ENCODE measurements around the gene GPX7.

Gene GPX7

GRCh38 chr1:52552505-52553361 lies 49.4 kb upstream of the GPX7 start, which contains the start of gene TUT4 (continued):
- TF ChIP-seq, protein P1, sequence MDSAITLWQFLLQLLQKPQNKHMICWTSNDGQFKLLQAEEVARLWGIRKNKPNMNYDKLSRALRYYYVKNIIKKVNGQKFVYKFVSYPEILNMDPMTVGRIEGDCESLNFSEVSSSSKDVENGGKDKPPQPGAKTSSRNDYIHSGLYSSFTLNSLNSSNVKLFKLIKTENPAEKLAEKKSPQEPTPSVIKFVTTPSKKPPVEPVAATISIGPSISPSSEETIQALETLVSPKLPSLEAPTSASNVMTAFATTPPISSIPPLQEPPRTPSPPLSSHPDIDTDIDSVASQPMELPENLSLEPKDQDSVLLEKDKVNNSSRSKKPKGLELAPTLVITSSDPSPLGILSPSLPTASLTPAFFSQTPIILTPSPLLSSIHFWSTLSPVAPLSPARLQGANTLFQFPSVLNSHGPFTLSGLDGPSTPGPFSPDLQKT (IDR thresholded peaks at IDR 0.05; ENCODE audit: borderline replicate concordance, low read depth, low read length), result no peak
- no peak for TF ChIP-seq ZNF175 (tag by site-specific recombination; IDR thresholded peaks at IDR 0.05)
- no peak for TF ChIP-seq INSM2 (tag by site-specific recombination; IDR thresholded peaks at IDR 0.05)
- no peak for TF ChIP-seq ZNF473 (tag by site-specific recombination; IDR thresholded peaks at IDR 0.05)
- 0 out of 2 replicates have a peak, but pooled peaks have one; percentile 52 for TF ChIP-seq ZNF645 (tag by site-specific recombination; IDR thresholded peaks at IDR 0.05)
- no peak for TF ChIP-seq ZNF792 (tag by site-specific recombination; IDR thresholded peaks at IDR 0.05)
- TF ChIP-seq, protein P2, sequence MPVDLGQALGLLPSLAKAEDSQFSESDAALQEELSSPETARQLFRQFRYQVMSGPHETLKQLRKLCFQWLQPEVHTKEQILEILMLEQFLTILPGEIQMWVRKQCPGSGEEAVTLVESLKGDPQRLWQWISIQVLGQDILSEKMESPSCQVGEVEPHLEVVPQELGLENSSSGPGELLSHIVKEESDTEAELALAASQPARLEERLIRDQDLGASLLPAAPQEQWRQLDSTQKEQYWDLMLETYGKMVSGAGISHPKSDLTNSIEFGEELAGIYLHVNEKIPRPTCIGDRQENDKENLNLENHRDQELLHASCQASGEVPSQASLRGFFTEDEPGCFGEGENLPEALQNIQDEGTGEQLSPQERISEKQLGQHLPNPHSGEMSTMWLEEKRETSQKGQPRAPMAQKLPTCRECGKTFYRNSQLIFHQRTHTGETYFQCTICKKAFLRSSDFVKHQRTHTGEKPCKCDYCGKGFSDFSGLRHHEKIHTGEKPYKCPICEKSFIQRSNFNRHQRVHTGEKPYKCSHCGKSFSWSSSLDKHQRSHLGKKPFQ (tag by site-specific recombination; IDR thresholded peaks at IDR 0.05), result no peak
- TF ChIP-seq ZFP37 (tag by site-specific recombination; IDR thresholded peaks at IDR 0.05), result peak; percentile 68
- no peak for TF ChIP-seq ZNF404 (tag by site-specific recombination; IDR thresholded peaks at IDR 0.05)
- TF ChIP-seq ZNF416 (tag by site-specific recombination; IDR thresholded peaks at IDR 0.05), result no peak
- TF ChIP-seq ZNF529 (tag by site-specific recombination; IDR thresholded peaks at IDR 0.05; ENCODE audit: insufficient replicate concordance), result no peak
- no peak for TF ChIP-seq OSR2 (tag by site-specific recombination; IDR thresholded peaks at IDR 0.05)
- peak; percentile 79 for TF ChIP-seq CTCF (tag by site-specific recombination; IDR thresholded peaks at IDR 0.05)
- TF ChIP-seq ZNF791 (tag by site-specific recombination; IDR thresholded peaks at IDR 0.05), result no peak
- TF ChIP-seq IKZF3 (tag by site-specific recombination; IDR thresholded peaks at IDR 0.05), result no peak
- no peak for TF ChIP-seq REPIN1 (tag by site-specific recombination; IDR thresholded peaks at IDR 0.05; ENCODE audit: low read depth)
- TF ChIP-seq GLI2 (tag by site-specific recombination; IDR thresholded peaks at IDR 0.05; ENCODE audit: borderline replicate concordance, low read depth), result no peak
- TF ChIP-seq ZNF114 (tag by site-specific recombination; IDR thresholded peaks at IDR 0.05), result no peak
- TF ChIP-seq ZNF555 (tag by site-specific recombination; conservative IDR thresholded peaks at IDR 0.05), result no peak
- no peak for TF ChIP-seq ZSCAN23 (tag by site-specific recombination; IDR thresholded peaks at IDR 0.05)
- TF ChIP-seq, protein P3, sequence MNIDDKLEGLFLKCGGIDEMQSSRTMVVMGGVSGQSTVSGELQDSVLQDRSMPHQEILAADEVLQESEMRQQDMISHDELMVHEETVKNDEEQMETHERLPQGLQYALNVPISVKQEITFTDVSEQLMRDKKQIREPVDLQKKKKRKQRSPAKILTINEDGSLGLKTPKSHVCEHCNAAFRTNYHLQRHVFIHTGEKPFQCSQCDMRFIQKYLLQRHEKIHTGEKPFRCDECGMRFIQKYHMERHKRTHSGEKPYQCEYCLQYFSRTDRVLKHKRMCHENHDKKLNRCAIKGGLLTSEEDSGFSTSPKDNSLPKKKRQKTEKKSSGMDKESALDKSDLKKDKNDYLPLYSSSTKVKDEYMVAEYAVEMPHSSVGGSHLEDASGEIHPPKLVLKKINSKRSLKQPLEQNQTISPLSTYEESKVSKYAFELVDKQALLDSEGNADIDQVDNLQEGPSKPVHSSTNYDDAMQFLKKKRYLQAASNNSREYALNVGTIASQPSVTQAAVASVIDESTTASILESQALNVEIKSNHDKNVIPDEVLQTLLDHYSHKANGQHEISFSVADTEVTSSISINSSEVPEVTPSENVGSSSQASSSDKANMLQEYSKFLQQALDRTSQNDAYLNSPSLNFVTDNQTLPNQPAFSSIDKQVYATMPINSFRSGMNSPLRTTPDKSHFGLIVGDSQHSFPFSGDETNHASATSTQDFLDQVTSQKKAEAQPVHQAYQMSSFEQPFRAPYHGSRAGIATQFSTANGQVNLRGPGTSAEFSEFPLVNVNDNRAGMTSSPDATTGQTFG (tag by site-specific recombination; IDR thresholded peaks at IDR 0.05; ENCODE audit: borderline replicate concordance), result no peak
- TF ChIP-seq, protein P4, sequence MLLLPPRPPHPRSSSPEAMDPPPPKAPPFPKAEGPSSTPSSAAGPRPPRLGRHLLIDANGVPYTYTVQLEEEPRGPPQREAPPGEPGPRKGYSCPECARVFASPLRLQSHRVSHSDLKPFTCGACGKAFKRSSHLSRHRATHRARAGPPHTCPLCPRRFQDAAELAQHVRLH (tag by site-specific recombination; IDR thresholded peaks at IDR 0.05), result no peak
- no peak for TF ChIP-seq ZNF169 (tag by site-specific recombination; IDR thresholded peaks at IDR 0.05)
- TF ChIP-seq ZNF626 (tag by site-specific recombination; IDR thresholded peaks at IDR 0.05), result no peak
- TF ChIP-seq, protein P5, sequence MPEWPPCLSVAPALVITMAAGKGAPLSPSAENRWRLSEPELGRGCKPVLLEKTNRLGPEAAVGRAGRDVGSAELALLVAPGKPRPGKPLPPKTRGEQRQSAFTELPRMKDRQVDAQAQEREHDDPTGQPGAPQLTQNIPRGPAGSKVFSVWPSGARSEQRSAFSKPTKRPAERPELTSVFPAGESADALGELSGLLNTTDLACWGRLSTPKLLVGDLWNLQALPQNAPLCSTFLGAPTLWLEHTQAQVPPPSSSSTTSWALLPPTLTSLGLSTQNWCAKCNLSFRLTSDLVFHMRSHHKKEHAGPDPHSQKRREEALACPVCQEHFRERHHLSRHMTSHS (tag by site-specific recombination; IDR thresholded peaks at IDR 0.05), result no peak
- TF ChIP-seq, protein P6, sequence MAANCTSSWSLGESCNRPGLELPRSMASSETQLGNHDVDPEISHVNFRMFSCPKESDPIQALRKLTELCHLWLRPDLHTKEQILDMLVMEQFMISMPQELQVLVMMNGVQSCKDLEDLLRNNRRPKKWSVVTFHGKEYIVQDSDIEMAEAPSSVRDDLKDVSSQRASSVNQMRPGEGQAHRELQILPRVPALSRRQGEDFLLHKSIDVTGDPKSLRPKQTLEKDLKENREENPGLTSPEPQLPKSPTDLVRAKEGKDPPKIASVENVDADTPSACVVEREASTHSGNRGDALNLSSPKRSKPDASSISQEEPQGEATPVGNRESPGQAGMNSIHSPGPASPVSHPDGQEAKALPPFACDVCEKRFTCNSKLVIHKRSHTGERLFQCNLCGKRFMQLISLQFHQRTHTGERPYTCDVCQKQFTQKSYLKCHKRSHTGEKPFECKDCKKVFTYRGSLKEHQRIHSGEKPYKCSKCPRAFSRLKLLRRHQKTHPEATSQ (tag by site-specific recombination; IDR thresholded peaks at IDR 0.05), result no peak

Measured in HEK293 (cell line).